Hematopoietic multipotent progenitor cell treated with erythropoietin and hydrocortisone succinate and interleukin-3 and kit ligand, for 15 days (in vitro differentiated cells): Measurements from ENCODE around the gene MTO1.
"Not testable (repeated sequence)": the region's sequence is repeated elsewhere in the genome, so short reads cannot be mapped to it uniquely, and the experiment has no call there.

Source experiments
- DNase-seq: peaks from one replicate; pipeline ENCODE4 v3.0.0-alpha.2; 2015; ENCODE audit warnings: low spot score

The MTO1 gene

DNA sequence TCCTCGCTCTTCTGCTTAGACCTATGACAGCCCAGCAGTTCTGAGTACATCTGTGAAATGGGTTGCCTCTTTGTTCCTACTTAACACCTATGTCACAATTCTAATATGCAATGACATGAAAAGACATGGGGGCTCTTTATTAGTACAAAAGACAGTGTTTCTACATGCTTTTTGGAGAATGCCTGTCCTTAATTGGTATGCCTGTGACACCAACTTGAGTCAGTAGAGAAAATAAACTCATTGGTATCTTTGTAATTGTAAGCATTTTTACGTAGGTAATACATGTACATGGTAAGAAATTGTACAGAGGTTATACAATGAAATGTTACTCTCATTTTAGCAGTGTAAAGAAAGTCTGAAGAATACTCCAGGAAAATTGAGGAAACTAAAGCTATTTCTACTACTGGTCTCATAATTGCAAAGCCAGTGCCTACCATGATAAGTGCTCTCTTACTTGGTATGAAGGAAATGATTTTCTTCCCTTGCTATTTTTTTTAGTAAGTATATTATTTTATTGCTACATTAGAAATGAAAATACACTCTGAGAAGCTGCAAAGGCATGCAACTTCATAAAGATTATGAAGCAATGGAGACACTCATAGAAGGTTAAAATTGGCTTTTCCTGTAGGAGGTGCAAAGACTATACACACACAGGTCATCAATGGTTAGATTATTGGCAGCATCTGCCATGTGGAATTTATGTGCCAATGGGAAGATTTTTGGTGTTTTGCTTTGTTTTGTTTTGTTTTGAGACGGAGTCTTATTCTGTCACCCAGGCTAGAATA, 64.2 kb downstream of the MTO1 start:
- no peak for DNase-seq

DNA sequence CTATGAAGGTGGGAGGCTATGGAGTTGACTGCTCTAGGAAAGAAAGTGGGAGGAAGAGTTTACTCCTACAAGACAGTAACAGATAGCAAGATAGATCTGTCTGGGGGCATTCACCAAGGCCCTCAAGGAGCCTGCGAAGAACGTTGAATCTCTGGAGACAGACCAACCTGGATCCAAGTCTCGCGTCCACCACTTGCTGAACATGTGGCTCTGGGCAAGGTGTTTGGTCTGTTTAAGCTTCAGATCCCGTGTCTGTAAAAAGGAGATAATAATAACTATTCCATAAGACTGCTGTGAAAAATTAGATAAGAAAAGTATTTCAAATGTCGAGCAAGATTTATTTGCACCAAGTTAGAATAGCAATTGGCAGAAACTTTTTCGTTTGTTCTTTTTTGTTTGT, 67.4 kb downstream of the MTO1 start:
- DNase-seq = peak; percentile 24

- DNase-seq = no peak
Observed at GRCh38 chr6:73532293-73532692, 70.8 kb downstream of the MTO1 start.

GRCh38 chr6:73534628-73535027, 73.1 kb downstream of the MTO1 start:
- DNase-seq = no peak

DNA sequence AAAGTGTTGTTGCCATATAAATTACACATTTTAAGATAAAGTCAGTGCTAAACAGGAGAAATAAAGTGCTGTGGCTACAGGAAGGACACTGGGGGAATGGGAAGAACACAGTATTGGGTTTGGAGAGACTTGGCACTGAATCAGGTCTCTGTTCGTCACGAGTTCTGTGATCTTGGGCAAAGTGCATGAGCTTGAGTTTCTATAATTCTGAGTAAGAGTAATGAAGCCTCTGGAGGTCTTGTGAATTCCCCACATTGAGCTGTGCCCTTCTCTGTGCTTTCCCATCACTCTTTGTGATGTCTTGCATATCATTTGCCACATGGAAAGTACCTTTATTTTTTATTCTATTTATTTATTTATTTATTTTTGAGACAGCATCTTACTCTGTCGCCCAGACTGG, 76.1 kb downstream of the MTO1 start:
- no peak for DNase-seq

GRCh38 chr6:73538116-73538779, 76.7 kb downstream of the MTO1 start:
- no peak for DNase-seq

- DNase-seq = not testable (repeated sequence)
Observed at GRCh38 chr6:73542481-73542880, 80.9 kb downstream of the MTO1 start.

- DNase-seq = no peak
Observed at GRCh38 chr6:73542891-73543290, 81.4 kb downstream of the MTO1 start.

- DNase-seq = no peak
Observed at GRCh38 chr6:73547036-73547435, 85.5 kb downstream of the MTO1 start.

DNA sequence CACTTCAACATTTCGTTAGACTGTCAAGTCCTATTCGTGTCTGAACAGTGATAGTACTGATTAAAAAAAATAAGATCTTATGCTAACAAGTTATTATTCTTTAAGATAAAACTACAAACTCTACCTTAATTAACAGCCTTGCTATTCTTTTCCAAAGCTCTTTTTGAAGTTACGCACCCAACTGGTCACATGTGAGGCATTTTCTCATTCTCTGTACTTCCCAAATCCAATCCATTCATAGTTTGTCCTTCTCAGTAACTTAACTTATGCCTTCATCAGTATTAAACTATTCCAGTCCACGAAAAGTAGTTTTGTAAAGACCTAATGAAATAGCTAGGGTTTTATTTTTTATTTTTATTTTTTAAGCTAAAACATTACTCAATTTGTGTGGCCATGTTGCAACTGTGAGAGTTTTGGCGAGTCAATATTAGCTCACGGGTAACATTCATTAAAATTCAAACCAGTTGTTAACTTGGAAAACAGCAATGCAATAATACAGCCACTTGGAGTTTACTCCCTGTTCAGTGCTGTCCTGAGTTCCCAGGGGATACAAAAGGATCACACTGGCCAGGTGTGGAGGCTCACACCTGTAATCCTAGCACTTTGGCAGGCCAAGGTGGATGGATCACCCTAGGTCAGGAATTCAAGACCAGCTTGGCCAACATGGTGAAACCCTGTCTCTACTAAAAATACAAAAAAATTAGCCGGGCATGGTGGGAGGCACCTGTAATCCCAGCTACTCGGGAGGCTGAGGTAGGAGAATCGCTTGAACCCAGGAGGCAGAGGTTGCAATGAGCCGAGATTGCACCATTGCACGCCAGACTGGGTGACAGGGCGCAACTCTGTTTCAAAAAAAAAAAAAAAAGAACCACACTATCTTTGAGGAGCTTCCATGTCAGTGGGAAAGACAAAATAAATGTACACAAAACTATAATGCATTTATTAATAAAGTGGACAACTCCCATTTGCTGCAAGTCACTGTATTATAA, 87.2 kb downstream of the MTO1 start:
- DNase-seq = no peak

DNA sequence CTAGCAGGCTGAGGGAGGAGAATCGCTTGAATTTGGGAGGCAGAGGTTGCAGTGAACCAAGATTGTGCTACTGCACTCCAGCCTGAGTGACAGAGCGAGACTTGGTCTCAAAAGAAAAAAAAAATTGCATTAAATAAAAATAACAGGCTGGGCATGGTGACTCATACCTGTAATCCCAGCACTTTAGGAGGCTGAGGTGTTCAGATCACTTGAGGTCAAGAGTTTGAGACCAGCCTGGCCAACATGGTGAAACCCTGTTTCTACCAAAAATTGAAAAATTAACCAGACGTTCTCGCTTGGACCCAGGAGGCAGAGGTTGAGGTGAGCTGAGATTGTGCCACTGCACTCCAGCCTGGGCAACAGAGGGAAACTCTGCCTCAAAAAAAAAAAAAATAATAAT, 89.6 kb downstream of the MTO1 start:
- not testable (repeated sequence) for DNase-seq

DNA sequence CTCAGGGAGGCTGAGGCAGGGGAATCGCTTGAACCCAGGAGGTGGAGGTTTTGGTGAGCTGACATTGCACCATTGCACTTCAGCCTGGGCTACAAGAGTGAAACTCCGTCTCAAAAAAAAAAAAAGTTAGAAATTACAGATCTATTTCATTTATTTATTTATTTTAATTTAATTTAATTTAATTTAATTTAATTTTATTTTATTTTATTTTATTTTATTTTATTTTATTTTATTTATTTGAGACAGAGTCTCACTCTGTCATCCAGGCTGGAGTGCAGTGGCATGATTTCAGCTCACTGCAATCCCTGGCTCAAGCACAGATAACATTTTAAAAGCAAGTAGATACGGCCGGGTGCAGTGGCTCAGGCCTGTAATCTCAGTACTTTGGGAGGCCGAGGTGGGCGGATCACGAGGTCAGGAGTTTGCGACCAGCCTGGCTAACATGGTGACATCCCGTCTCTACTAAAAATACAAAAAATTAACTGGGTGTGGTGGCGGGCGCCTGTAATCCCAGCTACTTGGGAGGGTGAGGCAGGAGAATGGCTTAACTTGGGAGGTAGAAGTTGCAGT, 93.9 kb downstream of the MTO1 start:
- DNase-seq = not testable (repeated sequence)

GRCh38 chr6:73556836-73557235, 95.3 kb downstream of the MTO1 start:
- DNase-seq = no peak
